ENCODE results near the gene CEP131.
"Not testable (repeated sequence)": the region's sequence is repeated elsewhere in the genome, so short reads cannot be mapped to it uniquely, and the experiment has no call there.

CEP131 gene

GRCh38 chr17:81228834-81229665 is 6.3 kb upstream of the CEP131 start:
- POLR2A ChIA-PET (ENCODE audit: low non-redundant PET): no interaction called here
- DNase-seq (ENCODE audit: low spot score): no peak
- no peak for TF ChIP-seq CTCF (conservative IDR thresholded peaks at IDR 0.05; ENCODE audit: low read depth)
- peak overlapping the region; percentile 30 for H3K27ac ChIP-seq
- CTCF ChIA-PET: interaction anchor here (0.5 to 0.6 kb wide), 3 partner anchors 60 to 1978 kb away, joined by 3 to 6 read pairs (median 5); no protein-coding TSS in a partner anchor

GRCh38 chr17:81228420-81228819 is 5.7 kb upstream of the CEP131 start:
- ChIA-PET CTCF (no interaction called here), POLR2A (ENCODE audit: low non-redundant PET) (no interaction called here)
- H3K27ac ChIP-seq: peak overlapping the region; percentile 30
- no peak for DNase-seq (ENCODE audit: low spot score)
- TF ChIP-seq CTCF (conservative IDR thresholded peaks at IDR 0.05; ENCODE audit: low read depth): no peak

GRCh38 chr17:81227630-81228029 is 4.9 kb upstream of the CEP131 start:
- CTCF ChIA-PET; H3K27ac ChIP-seq; POLR2A ChIA-PET (ENCODE audit: low non-redundant PET); DNase-seq (ENCODE audit: low spot score): not testable (repeated sequence)

- ChIA-PET CTCF (interaction anchor here (0.7 kb wide), 1 partner anchor 16 kb away, joined by 3 read pairs; no protein-coding TSS in a partner anchor), POLR2A (ENCODE audit: low non-redundant PET) (no interaction called here)
- TF ChIP-seq CTCF (conservative IDR thresholded peaks at IDR 0.05; ENCODE audit: low read depth): no peak
- H3K27ac ChIP-seq: peak overlapping the region; percentile 67
- no peak for DNase-seq (ENCODE audit: low spot score)
Observed at GRCh38 chr17:81223762-81224130, 981 bp upstream of the CEP131 start.

- TF ChIP-seq CTCF (conservative IDR thresholded peaks at IDR 0.05; ENCODE audit: low read depth): no peak
- ChIA-PET CTCF (interaction anchor here (0.5 kb wide), 2 partner anchors 334 to 417 kb away, joined by 3 to 4 read pairs; no protein-coding TSS in a partner anchor), POLR2A (ENCODE audit: low non-redundant PET) (interaction anchor here (0.6 to 1.4 kb wide), 6 partner anchors 16 to 809 kb away, joined by 3 to 8 read pairs (median 3); partner anchors contain the start of genes NDUFAF8 and TEPSIN)
- H3K27ac ChIP-seq: peak overlapping the region; percentile 51
- no peak for DNase-seq (ENCODE audit: low spot score)
Observed at GRCh38 chr17:81222620-81222905, 202 bp downstream of the CEP131 start.

- POLR2A ChIA-PET (ENCODE audit: low non-redundant PET): interaction anchor here (0.9 to 1.4 kb wide), 2 partner anchors 17 to 89 kb away, joined by 3 to 8 read pairs; partner anchors contain the start of genes NDUFAF8 and TEPSIN
- CTCF ChIA-PET: interaction anchor here (0.6 kb wide), 1 partner anchor 66 kb away, joined by 3 read pairs; no protein-coding TSS in a partner anchor
- peak overlapping the region; percentile 51 for H3K27ac ChIP-seq
- TF ChIP-seq CTCF (conservative IDR thresholded peaks at IDR 0.05; ENCODE audit: low read depth): no peak
- no peak for DNase-seq (ENCODE audit: low spot score)
Observed at GRCh38 chr17:81221842-81222619, 734 bp downstream of the CEP131 start.
